ENCODE measurements around the gene PDGFD.

Gene PDGFD

GRCh38 chr11:103904324-103904667, 259.7 kb downstream of the PDGFD start:
- DNase-seq: no peak

DNA sequence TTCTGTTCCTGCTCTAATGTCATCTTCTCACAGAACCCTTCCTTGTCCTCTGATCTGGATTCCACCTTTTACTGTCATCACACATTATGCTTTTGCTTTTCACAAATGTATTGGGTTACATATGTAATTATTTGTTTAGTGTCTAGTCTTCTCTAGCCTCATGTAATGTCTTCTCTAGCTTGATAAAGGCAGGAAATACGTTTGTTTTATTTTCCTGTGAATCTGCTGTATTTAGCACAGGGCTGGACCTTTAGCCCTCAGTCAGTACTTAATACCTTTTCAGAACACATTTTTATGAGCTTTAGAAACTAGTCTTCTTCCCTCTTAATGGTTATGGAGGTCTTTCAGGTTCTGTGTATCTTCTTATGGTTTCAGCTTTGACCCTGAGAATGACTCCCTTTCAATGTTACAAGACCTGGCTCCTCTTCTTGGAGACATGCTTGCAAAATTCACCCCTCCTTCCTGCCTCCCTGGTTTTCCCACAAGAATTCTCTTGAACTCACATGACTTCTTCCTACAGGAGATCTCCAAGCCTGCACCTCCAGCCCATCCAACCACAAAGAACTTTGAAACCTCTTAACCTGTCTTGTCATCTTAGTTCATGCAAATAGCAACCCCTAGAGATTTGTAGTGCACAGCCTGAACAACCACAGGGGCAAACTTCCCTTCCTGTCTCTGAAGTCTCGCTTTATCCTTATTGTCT, 260.2 kb downstream of the PDGFD start:
- no peak for DNase-seq

GRCh38 chr11:103902994-103903393, 261.0 kb downstream of the PDGFD start:
- DNase-seq: no peak

DNA sequence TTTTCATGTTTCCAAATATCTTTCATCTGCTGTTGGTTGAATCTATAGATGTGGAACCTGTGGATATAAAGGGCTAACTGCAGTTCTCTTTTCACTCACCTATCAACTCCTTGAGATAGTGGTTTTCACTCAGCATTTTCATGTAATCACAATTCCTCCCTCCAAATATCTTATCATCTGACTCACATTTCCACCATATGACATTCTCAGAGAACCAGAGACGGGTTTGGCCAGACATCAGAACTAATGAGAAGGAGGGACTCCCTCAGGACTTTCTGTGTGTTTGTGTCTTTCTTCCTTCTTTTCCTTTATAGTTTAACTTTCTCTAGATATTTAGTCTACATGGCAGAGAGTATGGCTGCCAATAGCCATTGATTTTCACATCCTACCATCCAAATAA, 262.3 kb downstream of the PDGFD start:
- DNase-seq: no peak

DNA sequence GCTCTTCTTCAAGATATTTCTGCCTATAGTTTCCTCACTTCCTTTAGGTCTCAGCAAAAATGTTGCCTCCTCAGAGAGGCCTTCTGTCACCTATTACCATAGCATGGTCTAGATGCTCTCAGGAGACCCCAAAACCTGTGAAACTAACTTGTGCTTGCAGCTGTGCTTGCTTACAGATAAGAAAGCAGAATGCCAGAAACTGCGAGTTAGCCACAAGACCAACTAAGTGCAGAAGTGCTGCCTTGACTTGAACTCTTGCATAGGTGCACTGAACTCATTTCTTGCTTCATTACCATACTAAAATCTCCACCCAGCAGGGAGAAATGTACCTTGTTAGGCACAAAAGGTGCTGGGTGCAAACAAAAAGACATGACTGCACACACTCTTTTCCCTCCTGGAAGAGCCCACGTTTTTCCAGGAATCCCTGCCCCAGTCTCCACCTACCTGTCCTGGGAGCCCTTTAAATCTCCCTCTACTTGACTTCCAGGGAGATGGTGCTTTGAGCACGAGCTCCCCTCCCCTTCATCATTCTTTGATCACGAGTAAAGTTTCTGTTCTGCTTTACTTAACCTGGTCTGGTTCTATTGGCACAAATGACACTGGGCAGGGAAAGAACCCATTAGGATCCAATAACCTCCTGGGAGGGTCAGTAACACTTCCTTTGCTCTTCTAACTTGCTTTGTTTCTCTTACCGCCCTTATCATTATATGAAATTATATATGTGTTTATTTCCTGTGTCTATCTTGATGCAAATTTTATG, 265.2 kb downstream of the PDGFD start:
- DNase-seq: no peak

DNA sequence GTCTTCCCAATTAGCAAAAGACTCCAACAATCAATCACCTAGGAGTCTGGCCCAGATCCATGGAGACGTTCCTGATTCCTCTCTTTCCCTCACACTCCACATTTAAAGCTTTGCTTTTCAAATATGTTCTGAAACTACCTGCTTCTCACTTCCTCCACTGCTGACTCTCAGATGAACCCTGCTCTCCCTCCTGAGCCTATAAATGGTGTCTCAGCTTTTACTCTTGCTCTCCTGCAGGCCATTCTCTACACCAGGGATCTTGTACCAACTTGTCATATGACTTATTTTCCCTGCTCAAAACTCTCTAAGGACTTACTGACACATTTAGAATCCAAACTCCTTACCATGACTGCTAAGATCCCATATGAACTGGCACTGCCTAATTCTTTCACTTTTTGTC, 265.9 kb downstream of the PDGFD start:
- no peak for DNase-seq

DNA sequence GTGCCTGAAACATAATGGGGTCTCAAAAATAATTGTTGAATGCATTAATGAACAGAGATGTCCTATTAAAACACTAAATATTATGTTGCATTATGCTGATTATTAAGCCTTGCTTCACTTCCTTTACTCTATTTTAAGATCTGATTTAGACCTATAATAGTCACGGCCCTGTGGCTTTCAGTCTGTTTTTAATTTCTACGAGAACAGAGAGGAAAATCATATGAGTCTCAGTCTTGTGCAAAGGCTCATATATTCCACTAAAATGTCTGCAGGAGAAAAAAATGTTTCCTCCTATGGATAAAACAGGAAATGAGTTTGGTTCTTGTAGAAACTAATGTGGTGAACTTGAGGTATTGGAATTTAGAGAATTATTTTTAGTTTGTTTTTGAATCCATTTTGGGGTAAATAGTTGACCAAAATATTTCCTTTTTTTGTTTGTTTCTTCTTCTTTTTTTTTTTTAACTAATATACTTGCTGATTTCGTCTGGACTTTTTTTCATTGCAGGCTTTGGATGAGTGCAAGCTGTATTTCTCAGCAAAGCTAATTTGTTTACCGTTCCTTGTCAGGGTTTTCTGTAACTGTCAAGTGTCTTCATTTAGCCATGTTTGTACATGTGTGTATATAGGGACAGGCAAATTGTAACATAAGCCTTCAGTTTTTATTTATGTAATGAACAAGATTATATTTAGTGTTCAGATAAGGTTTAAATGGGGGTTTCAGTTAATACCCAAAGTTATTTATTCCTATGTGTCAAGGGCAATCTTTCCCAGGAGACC, 266.6 kb downstream of the PDGFD start:
- no peak for DNase-seq

DNA sequence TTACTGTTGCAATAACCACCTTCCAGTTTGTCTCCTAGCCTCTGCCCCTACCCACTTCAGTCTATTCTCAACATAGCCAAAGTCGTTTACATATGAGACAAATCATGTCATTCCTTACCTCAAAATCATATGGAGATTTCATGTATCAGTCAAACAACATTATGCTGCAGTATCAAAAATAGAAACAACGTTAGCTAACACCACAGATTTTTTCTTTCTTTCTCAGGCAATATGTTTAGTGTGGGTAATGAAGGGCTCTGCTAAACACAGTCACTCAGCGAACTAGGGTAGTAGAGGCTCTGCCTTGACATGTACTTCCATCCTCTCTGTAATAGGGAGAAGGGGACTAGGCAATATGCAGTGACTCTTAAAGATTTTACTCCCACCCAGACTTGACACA, 268.8 kb downstream of the PDGFD start:
- no peak for DNase-seq

DNA sequence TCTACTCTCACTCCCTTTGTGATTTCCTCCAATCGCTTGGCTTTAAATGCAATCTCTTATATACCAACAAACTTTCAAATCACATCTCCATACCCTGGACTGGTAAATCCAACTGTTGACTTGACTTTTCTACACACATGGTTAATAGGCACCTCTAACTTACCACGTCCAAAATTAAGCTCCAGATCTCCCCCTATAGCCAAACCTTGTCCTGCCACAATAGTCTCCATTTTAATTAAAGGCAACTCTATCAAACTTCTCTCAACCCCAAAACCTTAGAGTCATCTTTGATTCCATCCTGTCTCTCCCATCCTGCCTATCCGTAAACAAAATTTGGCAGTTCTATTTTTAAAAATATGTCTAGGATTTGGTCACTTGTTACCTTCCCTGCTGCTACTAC, 269.3 kb downstream of the PDGFD start:
- DNase-seq: no peak

GRCh38 chr11:103894034-103894433, 269.9 kb downstream of the PDGFD start:
- DNase-seq: no peak

DNA sequence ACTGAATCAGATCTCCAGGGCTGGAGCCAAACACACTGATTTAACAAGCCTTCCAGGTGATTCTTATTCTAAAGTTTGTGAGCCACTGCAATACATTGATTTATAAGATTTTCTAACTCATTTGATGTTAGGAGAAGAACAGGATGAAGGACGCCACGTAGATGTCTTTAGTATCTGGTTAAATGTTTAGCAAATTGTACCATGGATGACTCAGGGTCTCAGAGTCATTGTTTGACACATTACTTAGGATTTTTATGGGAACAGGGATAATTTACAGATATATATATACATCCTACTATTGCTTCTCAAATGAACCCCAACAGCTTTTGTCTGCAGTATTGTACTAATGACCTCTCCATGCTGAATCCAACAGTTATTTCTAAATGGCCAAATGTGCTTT, 270.6 kb downstream of the PDGFD start:
- no peak for DNase-seq

DNA sequence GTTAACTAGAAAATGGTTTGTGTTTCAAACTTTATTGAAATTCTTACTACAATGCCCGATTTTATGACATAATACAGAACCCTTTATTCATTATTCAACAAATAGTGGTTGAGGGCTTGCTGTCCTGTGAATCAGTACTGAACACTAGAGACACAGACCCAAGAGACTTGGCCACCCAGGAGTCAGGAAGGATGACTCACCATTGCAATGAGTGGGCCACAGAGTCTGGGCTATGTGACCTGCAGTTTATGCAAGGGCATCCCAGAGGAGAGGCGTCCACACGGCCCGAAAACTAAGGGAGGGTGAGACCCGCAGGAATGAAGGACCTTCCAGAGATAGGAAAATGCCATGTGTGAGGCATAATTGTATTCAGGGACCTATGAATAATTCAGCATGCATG, 271.3 kb downstream of the PDGFD start:
- no peak for DNase-seq

DNA sequence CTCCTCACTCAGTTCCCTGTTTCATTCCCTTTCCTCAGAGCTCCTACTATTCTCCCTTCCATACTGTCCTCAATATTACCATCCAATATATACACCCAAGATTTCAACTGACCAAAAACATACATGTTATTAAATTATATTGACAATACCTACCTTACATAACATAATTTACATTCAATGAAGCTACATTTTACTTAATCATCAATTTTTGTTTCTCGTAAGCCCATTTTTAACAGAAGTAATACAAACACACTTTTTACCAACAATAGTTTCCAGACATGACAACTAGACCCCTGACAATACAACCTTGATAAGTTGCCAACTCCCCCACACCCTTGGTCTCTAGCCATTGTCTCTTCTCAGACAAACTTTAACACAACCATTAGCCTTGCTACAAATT, 273.3 kb downstream of the PDGFD start:
- DNase-seq: no peak

DNA sequence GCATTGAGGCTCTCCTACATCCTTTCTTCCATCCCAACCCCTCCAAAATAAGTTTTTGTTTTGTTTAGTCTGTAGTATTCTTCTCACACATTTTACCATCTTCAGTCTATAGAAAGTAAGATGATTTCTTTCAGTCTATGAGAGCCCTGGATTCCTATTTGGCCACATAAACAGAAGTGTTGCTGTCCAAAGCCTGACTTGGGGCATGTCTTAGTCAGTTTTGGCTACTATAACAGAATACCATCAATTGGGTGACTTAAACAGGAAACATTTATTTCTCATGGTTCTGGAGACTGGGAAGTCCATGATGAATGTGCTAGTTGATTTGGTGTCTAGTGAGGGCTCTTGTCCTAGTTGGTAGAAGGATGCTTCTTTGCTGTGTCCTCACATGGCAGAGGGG, 274.3 kb downstream of the PDGFD start:
- DNase-seq: no peak

DNA sequence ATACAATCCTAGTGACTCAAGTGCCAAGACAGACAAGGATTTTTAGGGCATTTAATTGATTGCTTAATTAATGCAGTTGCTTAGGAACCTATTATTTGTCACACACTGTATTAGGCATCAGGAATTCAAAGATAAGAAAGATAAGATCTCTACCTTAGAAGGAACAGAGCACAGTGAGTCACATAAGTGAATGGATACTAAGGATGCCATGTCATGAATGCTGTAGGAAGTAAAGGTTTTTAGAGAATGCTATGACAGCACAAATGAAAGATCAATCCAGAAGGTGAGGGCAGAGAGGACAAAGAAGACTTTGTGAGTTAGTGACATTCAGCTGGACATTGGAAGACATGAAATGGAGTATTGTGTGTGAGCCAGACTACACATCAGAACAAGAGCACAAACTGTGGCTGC, 275.4 kb downstream of the PDGFD start:
- no peak for DNase-seq

- DNase-seq: no peak
Measured at GRCh38 chr11:103887001-103887658, 276.8 kb downstream of the PDGFD start.

DNA sequence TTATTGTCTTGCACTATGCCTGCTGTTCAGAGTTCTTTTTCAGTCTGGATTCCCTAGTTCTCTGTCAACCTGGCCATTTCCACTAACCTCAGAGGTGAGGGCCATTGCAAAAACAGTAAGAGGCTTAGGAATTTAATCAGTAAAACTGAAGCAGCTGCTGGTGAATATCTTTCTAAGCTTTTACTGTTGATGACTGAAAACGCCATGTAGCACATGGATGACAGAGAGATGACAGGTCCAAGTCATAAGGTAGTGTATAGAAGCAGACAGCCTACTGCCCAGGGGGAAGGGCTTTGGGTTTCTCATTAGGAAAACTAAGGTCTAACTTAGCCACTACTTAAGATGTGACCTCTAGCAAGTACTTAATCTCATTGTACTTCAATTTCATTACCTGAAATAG, 280.1 kb downstream of the PDGFD start:
- no peak for DNase-seq

DNA sequence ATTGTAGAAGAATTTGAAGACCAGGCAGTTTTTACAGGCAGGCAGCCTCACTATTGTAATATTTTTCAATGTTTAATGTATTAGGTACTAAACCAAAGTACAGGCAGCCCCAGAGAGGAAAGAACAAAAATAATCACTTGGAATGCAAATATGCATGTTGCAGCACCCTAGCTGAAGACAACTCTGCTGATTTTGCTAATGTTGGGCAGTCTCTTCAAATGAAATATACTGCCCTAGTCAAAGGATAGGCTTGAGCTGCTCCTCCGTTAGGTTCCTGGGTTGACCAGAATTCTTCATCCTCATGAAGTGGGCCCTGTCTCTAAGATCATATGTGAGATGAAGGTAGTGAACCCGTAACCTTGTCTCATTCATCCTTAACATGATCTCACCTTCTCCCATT, 280.7 kb downstream of the PDGFD start:
- DNase-seq: no peak

DNA sequence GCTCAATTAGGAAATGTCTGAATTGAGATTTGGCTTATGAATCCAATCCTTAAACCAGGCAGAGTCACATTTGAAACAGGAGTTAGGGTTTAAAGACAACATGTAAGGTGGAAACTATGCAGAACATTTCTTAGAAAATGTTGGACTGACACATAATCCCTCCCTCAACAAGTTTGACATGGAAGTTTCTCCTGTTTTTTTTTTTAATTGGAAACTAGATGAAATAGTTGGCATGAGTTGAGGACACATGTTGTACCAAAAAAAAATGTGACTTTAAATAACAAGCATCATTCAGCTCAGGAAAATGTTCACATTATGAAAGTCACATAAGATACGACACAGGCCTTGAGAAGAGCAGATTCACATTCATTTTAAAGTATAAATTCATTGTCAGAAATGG, 282.4 kb downstream of the PDGFD start:
- DNase-seq: no peak

DNA sequence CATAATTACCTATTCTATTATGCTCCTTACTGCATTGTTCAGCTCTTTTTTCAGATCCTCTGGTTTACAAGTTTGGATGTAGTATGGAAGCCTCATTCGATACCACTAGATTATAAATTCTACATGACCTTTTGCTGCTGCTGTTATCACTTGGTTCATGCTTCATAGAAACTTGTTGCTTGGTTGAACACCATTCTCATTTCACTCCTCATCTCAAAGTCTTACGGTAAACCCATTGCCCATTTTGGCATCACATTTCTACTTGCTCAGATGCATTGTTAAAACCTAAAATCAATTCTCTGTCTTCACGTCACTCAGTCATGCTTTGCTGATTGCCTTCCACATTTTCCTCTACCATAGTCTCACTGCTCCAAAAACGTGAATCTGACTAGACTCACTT, 283.0 kb downstream of the PDGFD start:
- DNase-seq: no peak

GRCh38 chr11:103878646-103879045, 285.3 kb downstream of the PDGFD start:
- no peak for DNase-seq

- DNase-seq: no peak
Measured at GRCh38 chr11:103877221-103877620, 286.7 kb downstream of the PDGFD start.

GRCh38 chr11:103875855-103876510, 288.0 kb downstream of the PDGFD start:
- no peak for DNase-seq
